Muscle of leg (tissue), 9 donors: ENCODE data around the gene MBD3L5. TPM values are rescaled to one million over a fixed set of nuclear protein-coding genes. Genes with fewer than 3 reads are reported as not detected.

ENCODE experiments used
- polyA plus RNA-seq, 8 donors: library from polyadenylated mRNA; unstranded; fragments of 120-200 nt; gene quantifications; one replicate each; pipeline versions ENCODE4 v1.2.1 to v1.2.3, GENCODE V29; 2013; ENCODE audit warnings: inconsistent platforms in 1 of 8, low replicate concordance in 1 of 8; ENCODE audit not compliant: insufficient read length in 8 of 8, insufficient read depth in 1 of 8
- total RNA-seq: library from RNA; stranded (reverse); fragments of 120-200 nt; gene quantifications from one replicate; pipeline ENCODE4 v1.2.4, GENCODE V29; 2013

MBD3L5 gene
- total and polyA plus RNA-seq, 9 donors = not detected

Other genes starting within 250 kb of the MBD3L5 start
- 0.04 TPM for gene ADGRE1, start 143.0 kb upstream of the MBD3L5 start, total RNA-seq
- gene ADGRE1, start 143.0 kb upstream of the MBD3L5 start, polyA plus RNA-seq = under 1 TPM in 7 of 8 donors, not detected in 1; 0.05 to 0.28 (median 0.16) TPM
- gene MBD3L2B, start 9.1 kb upstream of the MBD3L5 start, total RNA-seq = not detected
- not detected for gene MBD3L2B, start 9.1 kb upstream of the MBD3L5 start, polyA plus RNA-seq
- gene MBD3L4, start 9.6 kb downstream of the MBD3L5 start, total RNA-seq = not detected
- gene MBD3L4, start 9.6 kb downstream of the MBD3L5 start, polyA plus RNA-seq = not detected
- not detected for gene MBD3L2, start 18.7 kb downstream of the MBD3L5 start, total RNA-seq
- gene MBD3L2, start 18.7 kb downstream of the MBD3L5 start, polyA plus RNA-seq = not detected
- not detected for gene MBD3L3, start 28.1 kb downstream of the MBD3L5 start, total RNA-seq
- not detected for gene MBD3L3, start 28.1 kb downstream of the MBD3L5 start, polyA plus RNA-seq
- 12.0 TPM for gene ZNF557, start 39.1 kb downstream of the MBD3L5 start, total RNA-seq
- 1 to 10 TPM; 3.4 to 5.2 (median 4.6) TPM for gene ZNF557, start 39.1 kb downstream of the MBD3L5 start, polyA plus RNA-seq